ENCODE measurements around the gene RAD9A.

- TF ChIP-seq CTCF (IDR thresholded peaks at IDR 0.05; ENCODE audit: insufficient read depth, low read depth, low read length) (no peak), EZH2 (IDR thresholded peaks at IDR 0.05; ENCODE audit: insufficient read depth, low read length) (no peak)
Observed at GRCh38 chr11:67435031-67435726, 43.4 kb downstream of the RAD9A start.

All from astrocyte (in vitro differentiated cells and primary cell).